HG02884 (cell line): ENCODE results near the gene SCARF2.

ENCODE experiments used
- ATAC-seq: cut with Tn5 transposase; IDR thresholded peaks from one replicate; pipeline ENCODE4 v1.9.1; 2021; ENCODE audit warnings: mild to moderate bottlenecking, moderate library complexity; ENCODE audit not compliant: unreplicated experiment

SCARF2 gene

GRCh38 chr22:20440637-20441591, 3.3 kb upstream of the SCARF2 start:
- no peak for ATAC-seq

DNA sequence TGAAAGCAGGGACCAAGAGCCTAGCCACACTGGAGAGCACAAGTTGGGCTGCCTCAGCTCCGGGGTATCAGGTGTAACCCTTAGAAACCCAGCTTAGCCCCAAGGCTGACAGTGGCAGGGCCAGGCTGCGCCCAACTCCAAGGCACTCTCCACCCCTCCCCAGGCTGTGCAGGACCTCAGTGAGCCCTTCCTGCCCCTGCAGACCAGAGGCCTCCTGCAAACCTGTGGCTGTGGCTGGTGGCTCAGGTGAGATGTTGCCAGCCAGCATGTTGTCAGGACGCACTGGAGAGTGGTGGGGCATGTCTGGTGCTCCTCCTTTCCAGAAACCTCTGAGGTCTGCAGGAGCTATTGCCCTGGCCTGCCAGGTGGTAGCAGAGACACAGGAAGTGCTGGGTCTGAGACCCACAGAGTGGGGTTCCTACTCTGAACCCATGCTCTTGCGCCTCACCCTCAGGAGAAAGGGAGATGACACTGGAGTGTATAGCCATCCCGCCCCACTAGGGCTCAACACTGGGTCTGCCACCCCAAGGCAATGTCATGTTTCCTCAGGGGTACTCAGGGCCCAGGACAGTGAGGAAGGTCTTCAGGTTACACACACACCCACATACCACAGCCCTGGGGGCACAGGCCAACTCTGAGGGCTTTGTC, 2.4 kb upstream of the SCARF2 start:
- no peak for ATAC-seq

DNA sequence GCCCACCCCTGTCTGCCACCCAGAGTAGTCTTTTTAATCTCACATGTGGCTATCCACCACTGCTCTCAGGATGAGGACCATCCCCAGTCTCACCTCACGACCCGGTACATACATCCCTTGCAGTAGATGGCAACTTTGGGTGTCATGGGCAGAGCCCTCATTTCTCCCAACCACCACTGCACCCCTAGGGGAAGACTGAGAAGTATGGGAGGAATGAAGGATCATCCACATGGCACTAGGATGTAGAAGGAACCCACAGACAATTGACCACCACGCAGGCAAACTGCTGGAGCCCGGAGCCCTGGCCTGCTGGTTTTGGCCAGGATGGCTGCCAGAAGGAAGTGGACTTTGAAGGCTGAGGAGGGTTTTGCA, 1.9 kb upstream of the SCARF2 start:
- ATAC-seq: no peak

GRCh38 chr22:20438678-20439492, 1.3 kb upstream of the SCARF2 start:
- ATAC-seq: no peak

DNA sequence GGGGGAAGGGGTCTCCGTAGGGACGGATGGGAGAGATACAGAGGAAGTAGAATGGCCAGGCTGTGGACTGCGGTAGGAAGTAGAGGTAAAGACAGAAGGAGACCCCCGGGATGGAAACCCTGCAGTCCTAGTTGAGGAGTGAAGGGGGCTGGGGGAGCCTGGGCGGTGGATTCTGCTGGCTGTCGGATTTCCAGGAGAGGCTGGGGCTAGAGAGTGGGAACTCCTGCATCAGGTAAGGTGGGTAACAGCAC, 727 bp upstream of the SCARF2 start:
- no peak for ATAC-seq

- no peak for ATAC-seq
These were observed 635 bp downstream of the SCARF2 start for GRCh38 chr22:20436768-20437612.

DNA sequence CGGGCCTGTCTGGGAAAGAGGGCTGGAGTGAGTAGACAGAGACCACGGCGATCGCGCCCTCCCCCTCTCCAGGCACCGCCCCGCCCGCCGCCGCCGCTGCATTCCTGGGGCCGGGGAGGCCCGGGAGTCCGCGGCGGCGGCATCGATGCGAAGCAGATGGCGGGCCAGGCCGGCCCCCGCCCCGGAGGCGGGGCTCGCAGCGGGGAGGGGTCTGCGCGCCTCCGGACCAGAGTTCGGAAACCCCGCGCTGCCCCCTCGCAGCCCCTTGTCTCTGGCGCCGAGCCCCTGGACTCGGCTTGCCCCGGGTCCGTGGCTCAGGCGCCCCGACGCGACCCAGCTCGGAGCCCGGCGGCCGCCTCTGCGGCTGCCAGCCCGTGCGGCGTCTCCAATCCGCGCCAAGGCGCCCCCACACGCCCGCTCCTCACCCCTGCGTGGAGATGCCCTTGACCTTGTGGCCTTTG, 1.3 kb downstream of the SCARF2 start:
- ATAC-seq: no peak

- ATAC-seq: no peak
These were observed 2.0 kb downstream of the SCARF2 start for GRCh38 chr22:20435436-20436306.

GRCh38 chr22:20434773-20435172, 2.9 kb downstream of the SCARF2 start:
- no peak for ATAC-seq

- no peak for ATAC-seq
These were observed 3.3 kb downstream of the SCARF2 start for GRCh38 chr22:20434264-20434751.

DNA sequence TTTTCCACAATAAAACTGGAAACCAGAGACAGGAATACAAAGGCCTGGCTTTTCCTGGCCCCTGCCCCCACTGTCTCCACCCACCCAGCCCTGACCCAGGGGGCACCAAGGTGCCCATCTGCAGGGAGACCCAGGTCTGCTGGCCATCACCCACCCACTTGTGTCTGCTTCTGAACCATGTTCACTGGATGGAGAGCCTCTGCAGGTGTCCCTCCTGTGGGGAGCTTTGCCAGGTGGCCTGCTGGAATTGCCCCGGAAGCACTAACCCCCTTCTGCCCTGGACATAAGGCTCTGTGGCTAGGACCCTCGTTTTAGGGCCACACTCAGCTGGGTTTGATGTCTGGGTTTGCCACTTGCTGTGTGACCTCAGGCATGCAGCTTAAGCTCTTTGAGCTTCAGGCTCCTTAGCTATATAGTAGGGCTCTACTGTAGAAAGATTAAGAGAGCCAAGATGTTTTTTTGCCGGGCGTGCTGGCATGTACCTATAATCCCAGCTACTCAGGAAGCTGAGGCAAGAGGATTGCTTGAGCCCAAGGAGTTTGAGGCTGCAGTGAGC, 3.9 kb downstream of the SCARF2 start:
- ATAC-seq: no peak

DNA sequence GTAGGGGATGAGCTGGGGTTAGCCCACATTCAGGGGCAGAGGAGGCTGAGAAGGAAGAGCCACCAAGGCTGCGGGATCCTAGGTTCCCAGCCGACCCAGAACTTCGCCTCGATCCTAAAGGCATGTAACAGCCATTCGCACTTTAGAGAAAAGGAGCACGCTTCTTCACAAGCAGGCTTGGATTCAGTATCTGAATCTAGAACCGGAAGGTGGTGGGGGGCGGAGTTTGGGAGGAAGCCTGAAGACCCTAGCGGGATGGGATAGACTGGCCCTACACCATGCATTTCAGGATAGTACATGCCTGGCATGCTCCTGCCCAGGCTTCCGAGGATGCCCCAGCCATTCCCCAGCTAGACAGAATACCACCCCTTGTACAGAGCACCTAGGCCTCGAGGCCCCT, 4.4 kb downstream of the SCARF2 start:
- ATAC-seq: no peak

GRCh38 chr22:20432244-20432686, 5.4 kb downstream of the SCARF2 start:
- no peak for ATAC-seq

GRCh38 chr22:20431511-20432192, 6.0 kb downstream of the SCARF2 start:
- no peak for ATAC-seq

DNA sequence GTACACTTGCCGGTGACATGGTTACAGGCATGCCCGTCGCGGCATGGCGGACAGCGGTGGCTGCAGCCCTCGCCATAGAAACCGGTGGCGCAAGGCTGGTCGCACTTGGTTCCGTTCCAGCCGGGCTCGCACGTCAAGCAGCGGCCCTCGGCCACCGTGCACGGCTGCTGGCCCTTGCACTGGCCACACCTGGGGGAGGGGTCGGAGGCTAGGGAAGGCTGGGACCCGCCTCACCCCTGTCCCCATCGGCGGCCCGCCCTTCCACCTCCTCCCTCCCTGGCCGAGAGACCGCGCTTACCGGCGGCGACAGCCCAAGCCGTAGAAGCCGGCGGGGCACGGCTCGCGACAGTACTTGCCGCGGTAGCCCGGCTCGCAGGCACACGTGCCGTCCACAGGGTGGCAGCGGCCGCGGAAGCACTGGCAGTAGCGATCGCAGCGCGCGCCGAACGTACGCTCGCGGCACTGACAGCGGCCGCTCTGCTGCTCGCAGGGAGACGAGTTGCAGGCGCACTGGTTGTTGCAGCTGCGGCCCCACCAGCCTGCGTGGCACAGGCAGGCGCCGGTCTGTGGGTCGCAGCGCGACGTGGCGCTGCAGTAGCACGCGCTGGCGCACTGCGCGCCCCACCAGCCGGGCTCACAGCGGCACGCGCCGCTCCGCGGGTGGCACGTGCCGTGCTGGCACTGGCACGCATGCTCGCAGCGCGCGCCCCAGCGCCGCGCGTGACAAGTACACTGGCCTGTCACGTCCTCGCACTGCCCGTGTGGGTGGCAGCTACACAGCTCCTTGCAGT, 6.7 kb downstream of the SCARF2 start:
- ATAC-seq: no peak

- no peak for ATAC-seq
These were observed 7.4 kb downstream of the SCARF2 start for GRCh38 chr22:20430101-20430719.
